Transverse colon (tissue), 4 donors: Measurements from ENCODE around the gene AGK. TPM values are rescaled to one million over a fixed set of nuclear protein-coding genes. Genes with fewer than 3 reads are reported as not detected.

ENCODE experiments used
- DNase-seq: peaks from one replicate; pipeline ENCODE4 v3.0.0-alpha.2; 2019
- H3K27ac ChIP-seq, 4 donors: fragments of 200-600 bp; sonication (generic); 2 replicates each; pipeline ENCODE4 v1.5.1; 2016 to 2018; ENCODE audit warnings: inconsistent platforms in 4 of 4
- H3K27me3 ChIP-seq: fragments of 200-600 bp; sonication (generic); 2 replicates; pipeline ENCODE4 v1.5.1; 2017; ENCODE audit warnings: inconsistent platforms
- H3K36me3 ChIP-seq, 4 donors: fragments of 200-600 bp; sonication (generic); 2 replicates each; pipeline ENCODE4 v1.5.1; 2017 to 2019; ENCODE audit warnings: inconsistent platforms in 4 of 4
- H3K4me1 ChIP-seq, 4 donors: fragments of 200-600 bp; sonication (generic); 2 replicates each; pipeline ENCODE4 v1.5.1; 2017 to 2020; ENCODE audit warnings: inconsistent platforms in 4 of 4
- H3K4me3 ChIP-seq, 4 donors: fragments of 200-600 bp; sonication (generic); 1 replicate in 1 of 4; 2 replicates in 3 of 4; pipeline versions ENCODE4 v1.5.1 to v1.6.1; 2017 to 2019; ENCODE audit warnings: inconsistent platforms in 4 of 4
- H3K9me3 ChIP-seq, 2 donors: fragments of 200-600 bp; sonication (generic); 2 replicates each; pipeline ENCODE4 v1.5.1; 2017 to 2019; ENCODE audit warnings: inconsistent platforms in 2 of 2
- EP300 ChIP-seq: sonication (generic); formaldehyde crosslinking; IDR thresholded peaks from one replicate; pipeline ENCODE4 v1.6.1; 2017; ENCODE audit warnings: antibody characterized with exemption, low read depth
- POLR2A ChIP-seq: fragments of 450-650 bp; IDR thresholded peaks from one replicate; pipeline ENCODE4 v1.6.1; 2016; ENCODE audit warnings: antibody characterized with exemption, mild to moderate bottlenecking, moderate library complexity
- POLR2AphosphoS5 ChIP-seq, 3 donors: sonication (generic); formaldehyde crosslinking; IDR thresholded peaks; one replicate each; pipeline ENCODE4 v1.6.1; 2016; ENCODE audit warnings: antibody characterized with exemption in 3 of 3
- WGBS, 2 donors: methylation state at CpG; one replicate each; pipeline ENCODE4 v1.1.5; 2018; ENCODE audit warnings: low coverage in 1 of 2; 5-methylcytosine and 5-hydroxymethylcytosine counted together
- in situ Hi-C, 4 donors: fragments of 200-750 bp; cut with MboI; loops; one replicate each; pipeline versions ENCODE4 v1.15.0 to v1.15.1; 2017; ENCODE audit warnings: low sequenced_read_pairs in 3 of 4, low pct_ligation_motif_present in 1 of 4, low pct_unique_long_range_greater_than_20kb in 1 of 4
- intact Hi-C: fragments of 100-400 bp; cut with DNase I; formaldehyde crosslinking; loops from one replicate; pipeline ENCODE4 v1.15.1; 2023; ENCODE audit warnings: low total_unique reads
- total RNA-seq, 4 donors: library from RNA; depleted of rRNA; stranded (reverse); fragments of >200 nt; gene quantifications; one replicate each; pipeline ENCODE4 v1.1.0, GENCODE V29; 2016
- TF ChIP-seq, protein P1 (sequence below), 5 experiments: fragments of 200-600 bp in 3 of 5; fragments of 450-650 bp in 2 of 5; sonication (generic) in 3 of 5; IDR thresholded peaks; 1 replicate in 2 of 5; 2 replicates in 3 of 5; pipeline ENCODE4 v1.5.1; 2016 to 2017; ENCODE audit warnings: antibody characterized with exemption in 5 of 5, inconsistent platforms in 3 of 5, mild to moderate bottlenecking in 2 of 5, moderate library complexity in 1 of 5

AGK gene
- total RNA-seq, 4 donors from 2014 or later: 5.4 to 22.8 (median 19.1) TPM

DNA sequence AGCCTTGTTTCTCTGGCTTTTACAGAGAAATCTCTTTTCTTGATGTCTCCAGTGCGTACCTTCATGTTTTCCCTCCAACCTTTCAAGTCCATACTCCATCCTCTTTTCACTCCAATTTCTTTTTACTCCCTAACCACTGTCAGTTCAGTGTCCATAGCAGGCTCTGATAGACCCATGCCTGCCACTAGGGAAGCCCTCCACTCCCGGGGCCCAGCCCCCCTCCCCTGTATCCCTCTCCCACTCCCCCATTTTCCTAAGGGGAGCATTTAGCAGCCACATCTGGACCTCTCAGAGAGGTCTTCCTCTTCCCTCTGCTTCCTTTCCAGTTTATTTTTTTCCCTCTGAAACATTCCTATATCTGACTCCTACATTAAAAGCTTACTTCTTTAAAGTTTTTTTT lies 117.6 kb downstream of the AGK start:
- WGBS, 2 donors: 83 to 93% methylated on average over 2 of the region's 2 CpGs
- no peak for TF ChIP-seq EP300
- TF ChIP-seq, protein P1, sequence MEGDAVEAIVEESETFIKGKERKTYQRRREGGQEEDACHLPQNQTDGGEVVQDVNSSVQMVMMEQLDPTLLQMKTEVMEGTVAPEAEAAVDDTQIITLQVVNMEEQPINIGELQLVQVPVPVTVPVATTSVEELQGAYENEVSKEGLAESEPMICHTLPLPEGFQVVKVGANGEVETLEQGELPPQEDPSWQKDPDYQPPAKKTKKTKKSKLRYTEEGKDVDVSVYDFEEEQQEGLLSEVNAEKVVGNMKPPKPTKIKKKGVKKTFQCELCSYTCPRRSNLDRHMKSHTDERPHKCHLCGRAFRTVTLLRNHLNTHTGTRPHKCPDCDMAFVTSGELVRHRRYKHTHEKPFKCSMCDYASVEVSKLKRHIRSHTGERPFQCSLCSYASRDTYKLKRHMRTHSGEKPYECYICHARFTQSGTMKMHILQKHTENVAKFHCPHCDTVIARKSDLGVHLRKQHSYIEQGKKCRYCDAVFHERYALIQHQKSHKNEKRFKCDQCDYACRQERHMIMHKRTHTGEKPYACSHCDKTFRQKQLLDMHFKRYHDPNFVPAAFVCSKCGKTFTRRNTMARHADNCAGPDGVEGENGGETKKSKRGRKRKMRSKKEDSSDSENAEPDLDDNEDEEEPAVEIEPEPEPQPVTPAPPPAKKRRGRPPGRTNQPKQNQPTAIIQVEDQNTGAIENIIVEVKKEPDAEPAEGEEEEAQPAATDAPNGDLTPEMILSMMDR (IDR thresholded peaks at IDR 0.05): no peak
- TF ChIP-seq POLR2AphosphoS5 (IDR thresholded peaks at IDR 0.05): no peak
- TF ChIP-seq POLR2A: no peak
- Histone ChIP-seq H3K9me3 (no peaks in the 10 kb centered on the region), H3K36me3 (peaks cover 0 to 18% (median 8%) of the 10 kb centered on the region in 4 donors), H3K4me3 (no peak overlapping the region), H3K27ac (no peak overlapping the region), H3K4me1 (peaks cover 4 to 12% (median 11%) of the 10 kb centered on the region in 4 donors), H3K27me3 (no peaks in the 10 kb centered on the region)
- no peak for DNase-seq
- intact Hi-C loops (no loop called here), in situ Hi-C loops (loop anchor here in 1 of 4 donors (10.0 kb wide), 1 partner anchor 76 kb away; no protein-coding TSS in a partner anchor)

DNA sequence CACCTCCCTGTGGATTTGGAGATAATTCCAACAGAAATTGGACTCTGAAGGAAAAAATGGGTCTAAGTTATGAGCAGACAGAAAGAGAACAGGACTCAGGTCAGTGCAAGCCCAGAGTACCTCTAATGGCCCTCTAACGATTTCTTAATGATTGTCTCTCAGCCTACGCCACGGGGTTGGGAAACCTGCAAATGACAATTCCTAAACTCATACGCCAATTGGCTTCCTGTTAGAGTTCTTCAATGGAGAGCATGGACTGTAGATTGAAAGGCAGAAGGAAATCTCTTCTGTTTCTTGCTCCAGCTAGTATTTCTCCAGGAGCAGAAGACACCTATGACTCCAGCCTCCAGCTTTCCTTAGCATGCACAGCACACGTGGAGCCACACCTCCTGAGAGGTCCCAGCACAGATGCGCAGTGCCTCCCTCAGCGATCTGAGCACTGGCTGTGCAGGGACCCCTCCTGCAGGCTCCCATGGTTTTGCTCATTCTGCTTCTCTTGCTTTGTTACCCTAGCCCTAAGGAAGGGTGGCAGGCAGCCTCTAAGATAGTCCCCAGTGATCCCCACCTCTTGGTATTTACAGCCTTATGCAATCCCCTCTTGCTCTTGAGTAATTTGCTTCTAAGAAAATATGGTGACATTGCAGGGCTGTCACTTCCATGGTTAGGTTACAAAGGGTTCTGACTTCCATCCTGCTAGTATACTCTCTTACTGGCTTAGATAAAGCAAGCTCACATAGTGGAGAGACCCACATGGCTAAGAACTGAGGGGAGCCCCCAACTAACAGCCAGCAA lies 120.7 kb downstream of the AGK start:
- H3K36me3 ChIP-seq: peaks cover 0 to 10% (median 3%) of the 10 kb centered on the region in 4 donors
- DNase-seq: no peak
- no peak overlapping the region for H3K27ac ChIP-seq
- intact Hi-C loops (no loop called here), in situ Hi-C loops (no loop called here)
- H3K4me1 ChIP-seq: no peaks in the 10 kb centered on the region
- H3K4me3 ChIP-seq: no peak overlapping the region
- WGBS, 2 donors: 98 to 99% methylated on average over 7 of the region's 7 CpGs
- no peaks in the 10 kb centered on the region for H3K9me3 ChIP-seq
- TF ChIP-seq POLR2A: no peak
- TF ChIP-seq POLR2AphosphoS5 (IDR thresholded peaks at IDR 0.05): no peak
- TF ChIP-seq EP300: no peak
- TF ChIP-seq, protein P1 (IDR thresholded peaks at IDR 0.05): no peak
- no peaks in the 10 kb centered on the region for H3K27me3 ChIP-seq

DNA sequence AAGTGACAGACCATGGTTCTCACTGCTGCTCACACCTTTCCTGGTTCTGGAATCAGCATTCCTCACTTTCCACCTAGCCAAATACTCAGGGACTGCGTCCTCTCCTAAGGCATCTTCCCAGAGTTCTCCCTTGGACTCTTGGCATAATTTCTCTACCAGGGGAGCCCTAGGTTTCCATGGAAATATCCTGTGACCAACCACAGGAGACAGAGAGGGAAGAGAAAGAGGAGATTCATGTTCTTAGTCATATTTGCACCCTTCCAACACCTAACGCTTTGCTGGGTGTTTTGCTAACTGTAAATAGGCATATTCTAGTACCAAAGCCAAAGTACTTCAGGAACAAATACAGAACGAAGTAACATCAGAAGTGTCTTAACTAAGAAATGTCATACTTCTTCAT lies 122.1 kb downstream of the AGK start:
- in situ Hi-C loops (no loop called here), intact Hi-C loops (no loop called here)
- WGBS, 2 donors: 87 to 92% methylated on average over 2 to 3 of the region's 3 CpGs
- Histone ChIP-seq H3K4me1 (no peaks in the 10 kb centered on the region), H3K27me3 (no peaks in the 10 kb centered on the region), H3K9me3 (no peaks in the 10 kb centered on the region), H3K36me3 (peaks cover 0 to 10% (median 3%) of the 10 kb centered on the region in 4 donors), H3K27ac (no peak overlapping the region), H3K4me3 (no peak overlapping the region)
- TF ChIP-seq EP300 (no peak), POLR2AphosphoS5 (IDR thresholded peaks at IDR 0.05) (no peak)
- no peak for DNase-seq

DNA sequence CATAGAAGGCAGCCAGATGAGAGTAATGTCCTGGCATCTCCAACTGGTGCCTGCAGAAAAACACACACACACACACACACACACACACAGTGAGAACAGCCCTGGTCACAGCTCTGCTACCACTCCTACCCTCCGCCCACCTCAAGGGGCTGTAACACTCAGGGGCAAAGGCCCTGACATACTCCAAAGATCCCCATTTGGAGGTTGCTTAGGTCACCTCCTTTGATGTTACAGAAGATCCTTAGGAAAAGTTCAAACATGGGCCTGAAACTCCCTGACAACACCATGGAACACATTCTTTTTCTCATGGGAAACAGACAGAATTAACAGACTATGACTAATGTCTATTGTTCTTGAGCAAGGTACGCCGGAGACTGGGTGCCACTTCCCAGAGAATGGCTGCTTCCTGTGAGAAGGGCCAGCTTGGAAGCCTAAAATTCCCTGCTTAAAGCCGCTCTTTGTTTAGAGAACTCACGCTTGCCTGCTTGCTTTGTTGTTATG lies 123.0 kb downstream of the AGK start:
- H3K4me3 ChIP-seq: no peak overlapping the region
- no peak overlapping the region for H3K27ac ChIP-seq
- intact Hi-C loops: no loop called here
- WGBS, 2 donors: 95 to 100% methylated on average over 2 to 5 of the region's 5 CpGs
- no peaks in the 10 kb centered on the region for H3K4me1 ChIP-seq
- no peaks in the 10 kb centered on the region for H3K9me3 ChIP-seq
- H3K36me3 ChIP-seq: peaks cover 0 to 10% (median 3%) of the 10 kb centered on the region in 4 donors
- no peaks in the 10 kb centered on the region for H3K27me3 ChIP-seq
- in situ Hi-C loops: no loop called here
- no peak for DNase-seq
- no peak for TF ChIP-seq POLR2AphosphoS5 (IDR thresholded peaks at IDR 0.05)
- no peak for TF ChIP-seq POLR2A
- TF ChIP-seq EP300: no peak
- TF ChIP-seq, protein P1 (IDR thresholded peaks at IDR 0.05): no peak
